ENCODE data around the gene RTF1.

DNA sequence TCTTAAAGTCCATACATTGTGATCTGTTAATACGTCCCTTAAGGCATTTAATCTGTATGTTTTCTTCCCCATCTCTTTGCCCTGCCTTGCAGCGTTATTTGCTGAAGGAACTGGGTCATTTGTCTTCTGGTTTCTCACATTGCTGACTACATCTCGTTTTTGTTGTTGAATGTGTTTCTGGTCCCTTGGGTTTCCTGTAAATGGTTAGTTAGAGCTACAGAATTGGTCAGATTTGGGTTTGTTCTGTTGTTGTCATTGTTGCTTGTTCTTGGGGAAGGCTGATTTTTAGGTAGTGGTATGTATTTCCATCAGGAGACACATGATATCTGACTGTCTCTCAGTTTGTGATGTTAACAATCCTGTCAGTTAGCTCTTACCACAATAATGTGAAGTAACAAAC, 49.8 kb downstream of the RTF1 start:
- TF ChIP-seq, protein P1, sequence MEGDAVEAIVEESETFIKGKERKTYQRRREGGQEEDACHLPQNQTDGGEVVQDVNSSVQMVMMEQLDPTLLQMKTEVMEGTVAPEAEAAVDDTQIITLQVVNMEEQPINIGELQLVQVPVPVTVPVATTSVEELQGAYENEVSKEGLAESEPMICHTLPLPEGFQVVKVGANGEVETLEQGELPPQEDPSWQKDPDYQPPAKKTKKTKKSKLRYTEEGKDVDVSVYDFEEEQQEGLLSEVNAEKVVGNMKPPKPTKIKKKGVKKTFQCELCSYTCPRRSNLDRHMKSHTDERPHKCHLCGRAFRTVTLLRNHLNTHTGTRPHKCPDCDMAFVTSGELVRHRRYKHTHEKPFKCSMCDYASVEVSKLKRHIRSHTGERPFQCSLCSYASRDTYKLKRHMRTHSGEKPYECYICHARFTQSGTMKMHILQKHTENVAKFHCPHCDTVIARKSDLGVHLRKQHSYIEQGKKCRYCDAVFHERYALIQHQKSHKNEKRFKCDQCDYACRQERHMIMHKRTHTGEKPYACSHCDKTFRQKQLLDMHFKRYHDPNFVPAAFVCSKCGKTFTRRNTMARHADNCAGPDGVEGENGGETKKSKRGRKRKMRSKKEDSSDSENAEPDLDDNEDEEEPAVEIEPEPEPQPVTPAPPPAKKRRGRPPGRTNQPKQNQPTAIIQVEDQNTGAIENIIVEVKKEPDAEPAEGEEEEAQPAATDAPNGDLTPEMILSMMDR (tag by site-specific recombination; IDR thresholded peaks at IDR 0.05): no peak
- TF ChIP-seq ZNF302 (tag by site-specific recombination; IDR thresholded peaks at IDR 0.05; ENCODE audit: low read depth): no peak
- no peak for TF ChIP-seq ZNF660 (tag by site-specific recombination; IDR thresholded peaks at IDR 0.05)
- TF ChIP-seq, protein P2, sequence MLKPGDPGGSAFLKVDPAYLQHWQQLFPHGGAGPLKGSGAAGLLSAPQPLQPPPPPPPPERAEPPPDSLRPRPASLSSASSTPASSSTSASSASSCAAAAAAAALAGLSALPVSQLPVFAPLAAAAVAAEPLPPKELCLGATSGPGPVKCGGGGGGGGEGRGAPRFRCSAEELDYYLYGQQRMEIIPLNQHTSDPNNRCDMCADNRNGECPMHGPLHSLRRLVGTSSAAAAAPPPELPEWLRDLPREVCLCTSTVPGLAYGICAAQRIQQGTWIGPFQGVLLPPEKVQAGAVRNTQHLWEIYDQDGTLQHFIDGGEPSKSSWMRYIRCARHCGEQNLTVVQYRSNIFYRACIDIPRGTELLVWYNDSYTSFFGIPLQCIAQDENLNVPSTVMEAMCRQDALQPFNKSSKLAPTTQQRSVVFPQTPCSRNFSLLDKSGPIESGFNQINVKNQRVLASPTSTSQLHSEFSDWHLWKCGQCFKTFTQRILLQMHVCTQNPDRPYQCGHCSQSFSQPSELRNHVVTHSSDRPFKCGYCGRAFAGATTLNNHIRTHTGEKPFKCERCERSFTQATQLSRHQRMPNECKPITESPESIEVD (tag by site-specific recombination; IDR thresholded peaks at IDR 0.05): no peak
- TF ChIP-seq ZNF157 (tag by site-specific recombination; IDR thresholded peaks at IDR 0.05): no peak
- TF ChIP-seq, protein P3, sequence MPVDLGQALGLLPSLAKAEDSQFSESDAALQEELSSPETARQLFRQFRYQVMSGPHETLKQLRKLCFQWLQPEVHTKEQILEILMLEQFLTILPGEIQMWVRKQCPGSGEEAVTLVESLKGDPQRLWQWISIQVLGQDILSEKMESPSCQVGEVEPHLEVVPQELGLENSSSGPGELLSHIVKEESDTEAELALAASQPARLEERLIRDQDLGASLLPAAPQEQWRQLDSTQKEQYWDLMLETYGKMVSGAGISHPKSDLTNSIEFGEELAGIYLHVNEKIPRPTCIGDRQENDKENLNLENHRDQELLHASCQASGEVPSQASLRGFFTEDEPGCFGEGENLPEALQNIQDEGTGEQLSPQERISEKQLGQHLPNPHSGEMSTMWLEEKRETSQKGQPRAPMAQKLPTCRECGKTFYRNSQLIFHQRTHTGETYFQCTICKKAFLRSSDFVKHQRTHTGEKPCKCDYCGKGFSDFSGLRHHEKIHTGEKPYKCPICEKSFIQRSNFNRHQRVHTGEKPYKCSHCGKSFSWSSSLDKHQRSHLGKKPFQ (tag by site-specific recombination; IDR thresholded peaks at IDR 0.05): no peak

Data from HEK293 (cell line).